Adipocyte (in vitro differentiated cells): Measurements from ENCODE around the gene SLC44A5.
"Not testable (repeated sequence)": the region's sequence is repeated elsewhere in the genome, so short reads cannot be mapped to it uniquely, and the experiment has no call there.

Experiments
- DNase-seq: peaks from one replicate; pipeline ENCODE4 v3.0.0-alpha.2; 2015; ENCODE audit warnings: low read depth
- H3K27me3 ChIP-seq: replicated peaks from 2 replicates; pipeline ENCODE4 v1.7.0; 2013; ENCODE audit warnings: mild to moderate bottlenecking, low read length, moderate library complexity; ENCODE audit not compliant: control insufficient read depth, insufficient read depth
- H3K36me3 ChIP-seq: 2 replicates; pipeline ENCODE4 v1.7.0; 2013; ENCODE audit warnings: low read length, mild to moderate bottlenecking, moderate library complexity; ENCODE audit not compliant: control insufficient read depth, insufficient read depth, severe bottlenecking
- H3K4me1 ChIP-seq: 2 replicates; pipeline ENCODE4 v1.7.0; 2013; ENCODE audit warnings: mild to moderate bottlenecking, low read length, moderate library complexity; ENCODE audit not compliant: control insufficient read depth, insufficient read depth
- H3K4me3 ChIP-seq: 2 replicates; pipeline ENCODE4 v1.7.0; 2013; ENCODE audit warnings: mild to moderate bottlenecking, low read length, moderate library complexity
- H3K9ac ChIP-seq: 2 replicates; pipeline ENCODE4 v1.7.0; 2013; ENCODE audit warnings: mild to moderate bottlenecking, low read length, moderate library complexity
- H3K9me3 ChIP-seq: 2 replicates; pipeline ENCODE4 v1.7.0; 2013; ENCODE audit warnings: mild to moderate bottlenecking, low read length, moderate library complexity; ENCODE audit not compliant: control insufficient read depth

The SLC44A5 gene

DNA sequence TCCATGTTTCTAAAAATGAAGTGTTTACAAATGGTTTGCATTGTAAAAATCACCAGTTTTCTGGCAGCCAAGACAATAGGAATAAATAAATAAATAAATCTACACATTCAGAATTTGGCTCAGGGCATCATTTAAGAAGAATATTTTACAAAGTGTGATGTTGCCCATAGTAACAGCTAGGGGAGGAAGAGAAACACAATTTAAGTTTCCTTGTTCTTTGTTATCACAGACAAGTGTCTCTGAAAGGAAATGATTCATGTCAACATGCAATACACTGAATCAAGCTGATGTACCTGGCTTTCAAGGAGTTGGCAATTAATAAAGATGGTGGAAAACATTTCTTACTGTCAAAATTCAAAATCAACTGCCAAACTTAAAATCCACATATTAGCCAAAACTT lies 402.1 kb downstream of the SLC44A5 start:
- H3K4me1 ChIP-seq, result no peaks in the 10 kb centered on the region
- no peaks in the 10 kb centered on the region for H3K9me3 ChIP-seq
- H3K4me3 ChIP-seq, result no peak overlapping the region
- no peak overlapping the region for H3K9ac ChIP-seq
- H3K27me3 ChIP-seq, result peaks cover 4% of the 10 kb centered on the region
- no peaks in the 10 kb centered on the region for H3K36me3 ChIP-seq
- no peak for DNase-seq

DNA sequence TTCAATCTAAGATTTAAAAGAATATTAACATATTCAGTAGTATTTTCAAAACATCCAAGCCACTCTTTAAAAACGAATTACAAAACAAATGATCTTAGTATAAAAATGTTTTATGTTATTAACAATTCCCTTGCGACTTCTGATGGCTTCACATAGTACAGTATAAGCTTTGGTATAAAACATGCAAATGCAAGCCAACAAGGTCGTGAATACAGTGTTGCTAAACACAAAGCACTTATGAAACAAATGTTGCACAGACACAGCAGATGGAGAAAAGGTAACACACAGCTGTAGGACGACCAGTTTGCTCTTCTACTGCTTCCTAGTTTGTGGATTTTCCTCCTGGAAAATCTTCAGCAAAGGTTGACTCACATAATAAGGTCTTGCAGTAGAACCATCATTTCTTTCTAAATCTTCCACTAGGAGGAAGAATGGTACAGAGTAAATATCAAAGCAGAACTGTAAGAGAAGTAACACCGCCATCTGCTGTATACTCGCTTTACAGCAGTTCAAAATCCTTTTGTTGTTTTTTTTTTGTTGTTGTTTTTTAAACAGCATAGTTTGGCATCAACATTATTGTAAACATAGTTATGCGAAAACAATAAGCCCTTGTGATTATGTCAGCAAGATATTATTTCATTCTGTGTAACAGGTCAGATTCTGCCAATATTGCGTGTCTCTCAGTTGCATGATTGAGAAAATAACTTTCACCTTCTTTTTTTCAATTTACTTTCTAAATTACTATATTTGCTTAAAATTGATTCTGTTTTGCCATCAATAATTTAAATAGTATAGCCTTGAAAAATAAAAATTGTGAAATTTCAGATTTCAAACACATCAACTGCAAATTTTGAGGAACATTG lies 407.3 kb downstream of the SLC44A5 start:
- no peak overlapping the region for H3K9ac ChIP-seq
- no peaks in the 10 kb centered on the region for H3K36me3 ChIP-seq
- no peaks in the 10 kb centered on the region for H3K4me1 ChIP-seq
- H3K27me3 ChIP-seq, result peaks cover 4% of the 10 kb centered on the region
- no peaks in the 10 kb centered on the region for H3K9me3 ChIP-seq
- DNase-seq, result peak; percentile 83
- no peak overlapping the region for H3K4me3 ChIP-seq

DNA sequence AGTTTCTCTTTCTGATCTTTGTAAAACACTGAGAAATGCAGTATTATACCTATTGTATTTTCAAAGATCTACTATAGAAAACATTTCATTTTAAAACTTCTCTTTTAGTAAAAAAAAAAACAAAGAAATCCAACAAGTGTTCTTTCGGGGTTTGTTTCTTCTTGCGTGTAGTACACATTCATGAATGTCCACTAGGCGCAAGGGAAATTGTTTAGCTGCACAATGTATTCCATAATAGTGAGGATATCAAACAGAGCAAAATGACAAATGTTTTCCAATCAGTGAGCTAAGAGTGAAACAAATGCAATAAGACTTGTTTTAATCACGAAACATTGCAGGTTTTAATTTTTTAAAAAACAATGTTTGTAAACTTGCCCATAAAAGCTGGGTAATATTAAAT lies 408.2 kb downstream of the SLC44A5 start:
- H3K4me3 ChIP-seq, result no peak overlapping the region
- H3K9ac ChIP-seq, result no peak overlapping the region
- DNase-seq, result no peak
- H3K9me3 ChIP-seq, result no peaks in the 10 kb centered on the region
- H3K4me1 ChIP-seq, result no peaks in the 10 kb centered on the region
- H3K36me3 ChIP-seq, result no peaks in the 10 kb centered on the region
- peaks cover 4% of the 10 kb centered on the region for H3K27me3 ChIP-seq

DNA sequence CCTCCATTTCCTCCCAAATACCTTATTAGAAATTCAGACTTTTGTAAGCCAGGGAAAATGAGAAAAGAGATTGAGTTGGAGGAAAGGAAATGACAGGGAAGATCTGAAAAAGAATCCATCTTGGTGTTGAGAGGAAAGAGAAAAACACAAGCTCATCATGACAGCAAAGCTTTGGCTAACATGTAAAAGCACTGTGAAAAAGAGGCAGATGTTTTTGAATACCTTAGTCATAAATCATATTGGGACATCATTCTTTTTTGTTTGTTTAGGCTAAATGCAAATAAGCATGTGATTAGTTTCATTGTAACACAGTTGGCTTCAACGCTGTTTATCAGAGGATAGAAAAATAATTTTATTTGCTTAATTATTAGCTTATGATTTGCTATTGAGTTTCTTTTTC lies 412.2 kb downstream of the SLC44A5 start:
- H3K9me3 ChIP-seq, result no peaks in the 10 kb centered on the region
- H3K27me3 ChIP-seq, result peaks cover 27% of the 10 kb centered on the region
- no peak overlapping the region for H3K9ac ChIP-seq
- no peaks in the 10 kb centered on the region for H3K36me3 ChIP-seq
- no peaks in the 10 kb centered on the region for H3K4me1 ChIP-seq
- peak; percentile 28 for DNase-seq
- H3K4me3 ChIP-seq, result no peak overlapping the region

DNA sequence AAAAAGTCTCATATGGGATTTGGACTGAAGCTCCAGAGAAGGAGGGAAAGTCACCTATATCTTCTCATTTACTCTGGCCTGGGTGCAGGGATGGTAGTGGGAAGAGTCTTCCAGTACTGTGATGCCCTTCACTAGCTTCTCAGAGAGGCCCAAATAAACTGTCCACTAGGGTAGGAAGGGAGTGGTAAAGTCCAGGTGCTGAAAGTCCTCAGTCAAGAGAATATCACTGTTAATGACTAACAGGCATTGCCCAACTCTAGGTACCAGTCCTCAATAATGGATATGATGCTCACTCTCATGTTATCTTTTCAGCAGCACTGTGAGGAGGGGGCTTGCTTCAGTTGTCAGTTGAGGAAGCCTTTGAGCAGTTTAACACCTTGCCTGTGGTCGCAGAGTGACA lies 412.8 kb downstream of the SLC44A5 start:
- no peak overlapping the region for H3K9ac ChIP-seq
- DNase-seq, result no peak
- no peaks in the 10 kb centered on the region for H3K4me1 ChIP-seq
- H3K4me3 ChIP-seq, result no peak overlapping the region
- H3K27me3 ChIP-seq, result peaks cover 33% of the 10 kb centered on the region
- H3K36me3 ChIP-seq, result no peaks in the 10 kb centered on the region
- H3K9me3 ChIP-seq, result no peaks in the 10 kb centered on the region

DNA sequence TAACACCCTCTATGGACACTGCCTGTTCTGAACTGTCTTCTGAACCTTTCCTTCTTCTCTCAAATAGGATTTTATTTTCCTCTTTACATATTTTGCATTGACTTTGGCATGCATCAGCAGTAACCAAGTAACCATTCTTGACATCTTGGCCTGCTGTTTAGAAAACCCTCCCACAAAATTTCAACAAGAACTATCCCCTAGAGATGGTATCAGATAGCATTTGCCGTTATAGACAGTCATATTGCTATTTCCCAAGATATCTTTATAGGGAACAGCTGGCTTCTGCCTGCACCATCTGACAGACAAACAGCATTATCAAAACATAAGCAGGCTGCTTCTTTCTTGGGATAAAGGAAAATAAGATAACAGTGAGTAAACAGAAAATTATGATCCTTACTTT lies 422.0 kb downstream of the SLC44A5 start:
- Histone ChIP-seq H3K9me3 (no peaks in the 10 kb centered on the region), H3K4me3 (no peak overlapping the region), H3K4me1 (no peaks in the 10 kb centered on the region), H3K36me3 (no peaks in the 10 kb centered on the region), H3K27me3 (peaks cover 14% of the 10 kb centered on the region), H3K9ac (no peak overlapping the region)
- peak; percentile 76 for DNase-seq

DNA sequence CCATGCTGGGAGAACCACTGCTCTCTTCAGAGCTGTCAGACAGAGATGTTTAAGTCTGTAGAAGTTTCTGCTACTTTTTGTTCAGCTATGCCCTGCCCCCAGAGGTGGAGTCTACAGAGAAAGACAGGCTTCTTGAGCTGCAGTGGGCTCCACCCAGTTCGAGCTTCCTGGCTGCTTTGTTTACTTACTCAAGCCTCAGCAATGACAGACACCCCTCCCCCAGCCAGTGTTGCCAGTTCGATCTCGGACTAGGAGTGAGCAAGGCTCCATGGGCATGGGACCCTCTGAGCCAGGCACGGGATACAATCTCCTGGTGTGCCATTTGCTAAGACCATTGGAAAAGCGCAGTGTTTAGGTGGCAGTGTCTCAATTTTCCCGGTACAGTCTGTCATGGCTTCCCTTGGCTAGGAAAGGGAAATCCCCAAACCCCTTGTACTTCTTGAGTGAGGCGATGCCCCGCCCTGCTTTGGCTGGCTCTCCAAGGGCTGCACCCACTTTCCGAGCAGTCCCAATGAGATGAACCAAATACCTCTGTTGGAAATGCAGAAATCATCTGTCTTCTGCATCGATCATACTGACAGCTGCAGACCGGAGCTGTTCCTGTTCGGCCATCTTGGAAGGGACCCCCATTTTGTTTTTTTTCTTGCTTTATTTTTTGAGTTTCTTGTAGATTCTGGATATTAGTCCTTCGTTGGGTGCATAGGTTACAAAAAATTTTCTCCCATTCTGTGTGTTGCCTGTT lies 429.5 kb downstream of the SLC44A5 start:
- not testable (repeated sequence) for H3K4me3 ChIP-seq, H3K4me1 ChIP-seq, H3K36me3 ChIP-seq, H3K27me3 ChIP-seq, DNase-seq, H3K9me3 ChIP-seq, H3K9ac ChIP-seq

DNA sequence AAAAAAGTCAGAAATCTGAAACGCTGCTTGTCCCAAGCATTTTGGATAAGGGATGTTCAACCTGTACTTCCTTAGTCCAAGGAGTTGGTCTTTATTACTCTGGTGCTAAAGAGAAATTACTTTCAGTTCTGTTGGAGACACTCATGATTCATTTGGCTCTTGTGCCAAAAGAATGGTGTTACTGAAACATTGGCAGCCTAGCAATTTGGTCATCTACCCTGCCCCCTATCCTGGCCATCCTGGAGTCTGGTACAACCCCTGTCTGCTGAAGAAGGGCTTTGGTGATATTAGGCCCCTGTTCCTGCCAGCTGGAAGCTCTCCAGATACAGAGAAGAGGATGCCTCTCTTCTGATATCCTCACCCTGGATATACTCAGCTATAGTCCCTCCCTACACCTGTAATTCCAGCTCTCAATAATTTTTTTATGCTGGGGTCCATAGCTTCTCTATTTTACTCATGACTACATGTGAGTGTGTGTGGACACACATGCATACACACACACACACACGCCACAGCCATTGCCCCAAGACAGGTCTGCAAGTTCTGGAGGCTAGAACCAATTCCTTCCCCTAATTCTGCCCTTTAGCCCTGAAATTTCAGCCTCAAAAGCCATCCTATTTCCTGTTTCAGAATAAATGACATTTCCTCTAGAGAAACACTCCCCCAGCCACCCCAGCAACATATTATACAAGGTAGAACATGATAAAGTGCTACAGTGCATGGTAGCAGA lies 436.7 kb downstream of the SLC44A5 start:
- Histone ChIP-seq H3K9ac (no peak overlapping the region), H3K27me3 (no peaks in the 10 kb centered on the region), H3K9me3 (no peaks in the 10 kb centered on the region), H3K4me1 (peaks cover 28% of the 10 kb centered on the region), H3K4me3 (no peak overlapping the region), H3K36me3 (no peaks in the 10 kb centered on the region)
- peak; percentile 14 for DNase-seq

DNA sequence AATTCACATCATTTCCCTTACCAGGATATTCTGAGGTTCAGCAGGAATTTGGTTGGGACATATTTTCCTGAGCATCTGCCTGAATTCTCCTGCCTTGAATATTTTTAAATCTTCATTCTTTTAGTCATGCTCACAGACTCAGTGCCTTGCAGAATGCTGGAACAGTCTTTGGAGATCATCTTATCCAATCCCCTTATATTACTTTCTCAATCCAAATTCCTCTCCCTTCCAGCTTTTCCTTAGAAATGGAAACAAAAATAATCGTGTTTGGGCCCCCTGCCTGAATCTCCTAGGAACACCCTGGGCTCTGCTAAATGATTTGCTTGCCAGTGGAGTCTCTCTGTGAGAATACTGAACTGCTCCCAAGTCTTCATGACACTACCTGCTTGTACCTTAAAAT lies 438.4 kb downstream of the SLC44A5 start:
- H3K4me1 ChIP-seq, result peaks cover 37% of the 10 kb centered on the region
- no peaks in the 10 kb centered on the region for H3K9me3 ChIP-seq
- peak; percentile 55 for DNase-seq
- no peak overlapping the region for H3K4me3 ChIP-seq
- no peaks in the 10 kb centered on the region for H3K36me3 ChIP-seq
- no peaks in the 10 kb centered on the region for H3K27me3 ChIP-seq
- H3K9ac ChIP-seq, result peak overlapping the region; percentile 36

DNA sequence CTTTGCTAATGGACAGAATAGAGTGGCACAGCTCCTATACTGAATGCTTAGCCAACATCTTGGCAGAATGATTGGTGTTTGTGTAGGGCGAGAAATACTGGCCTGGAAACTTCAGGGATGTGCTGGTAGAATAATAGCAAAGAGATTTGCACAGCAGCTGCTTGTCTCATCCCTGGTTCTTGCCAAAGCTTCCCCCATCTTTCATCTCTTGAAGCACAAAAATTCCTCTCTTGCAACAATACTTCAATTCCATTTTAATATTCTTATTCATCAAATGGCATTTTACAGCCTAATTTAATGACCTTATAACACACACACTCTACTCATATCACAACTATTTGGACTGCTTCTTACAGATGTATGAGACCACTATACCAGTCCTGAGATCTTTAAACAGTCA lies 439.0 kb downstream of the SLC44A5 start:
- peaks cover 44% of the 10 kb centered on the region for H3K4me1 ChIP-seq
- H3K27me3 ChIP-seq, result no peaks in the 10 kb centered on the region
- H3K4me3 ChIP-seq, result no peak overlapping the region
- no peaks in the 10 kb centered on the region for H3K9me3 ChIP-seq
- no peaks in the 10 kb centered on the region for H3K36me3 ChIP-seq
- H3K9ac ChIP-seq, result peak overlapping the region; percentile 36
- no peak for DNase-seq

DNA sequence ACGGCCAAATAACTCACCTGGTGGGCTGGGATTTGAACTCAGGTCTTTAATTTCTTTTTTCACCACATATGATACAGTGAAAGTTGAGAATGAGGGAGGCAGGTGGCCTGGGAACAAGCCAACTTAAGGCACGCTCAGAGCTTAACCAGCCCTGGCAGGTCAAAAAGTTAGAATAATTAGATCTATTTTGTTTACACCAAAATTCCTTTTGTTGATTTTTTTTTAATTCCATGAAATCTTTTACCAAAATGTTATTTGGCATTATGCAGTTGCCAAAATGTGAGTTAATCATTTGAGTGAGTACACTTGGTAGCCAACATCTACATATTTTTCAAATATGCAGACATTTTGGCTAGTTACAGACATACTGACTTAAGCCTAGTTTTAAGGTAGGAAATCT lies 439.9 kb downstream of the SLC44A5 start:
- no peak overlapping the region for H3K9ac ChIP-seq
- H3K9me3 ChIP-seq, result no peaks in the 10 kb centered on the region
- no peak for DNase-seq
- H3K27me3 ChIP-seq, result no peaks in the 10 kb centered on the region
- H3K4me3 ChIP-seq, result no peak overlapping the region
- H3K4me1 ChIP-seq, result peaks cover 50% of the 10 kb centered on the region
- no peaks in the 10 kb centered on the region for H3K36me3 ChIP-seq
